K562 (cell line): ENCODE data around the gene CDK1. TPM values are rescaled to one million over a fixed set of nuclear protein-coding genes. Genes with fewer than 3 reads are reported as not detected.

Source experiments
- ATAC-seq: fragments of 200-7000 bp; cut with Tn5 transposase; 3 replicates; pipeline ENCODE4 v1.9.1; 2020; ENCODE audit warnings: moderate library complexity
- BruUV-seq: library from RNA; stranded (reverse); fragments of 400-500 nt; replicated peaks from 2 replicates; lab custom pipeline; 2021; lab: Mats Ljungman, UMichigan
- CTCF ChIA-PET: fragments of 300-600 bp; formaldehyde crosslinking; extraction: SDS; loops from one replicate; lab custom pipeline; 2021; ENCODE audit warnings: low intra/inter-chr PET ratio; lab: Yijun Ruan, JAX
- POLR2A ChIA-PET: fragments of 300-600, 350-650 bp; sonication (Branson Sonifier 250); formaldehyde crosslinking; extraction: SDS; loops from one replicate; lab custom pipeline; 2021; ENCODE audit warnings: antibody characterized with exemption, inconsistent platforms; lab: Yijun Ruan, JAX
- DNase-seq, 4 experiments: peaks; one replicate each; pipeline versions ENCODE4 v3.0.0 to v3.0.0-alpha.2; 2011 to 2018; ENCODE audit warnings: low spot score in 3 of 4, mixed read lengths in 3 of 4; ENCODE audit errors: extremely low read depth in 1 of 4
- FAIRE-seq: peaks from 2 replicates; lab custom pipeline; 2011; peaks lifted over from hg19 to GRCh38; lab: Jason Lieb, UNC
- H2AFZ ChIP-seq: 2 replicates; pipeline ENCODE4 v1.6.0; 2011; ENCODE audit warnings: low read depth, low read length, control low read depth, inconsistent platforms
- H3K27ac ChIP-seq: fragments of 200-600 bp; 3 replicates; pipeline ENCODE4 v1.8.0; 2011; ENCODE audit warnings: low read depth, mild to moderate bottlenecking, control low read depth, inconsistent platforms, low read length, moderate library complexity, mixed read lengths; ENCODE audit errors: extremely low read depth
- H3K27me3 ChIP-seq, 2 experiments: fragments of 300-600 bp in 1 of 2; 2 replicates in 1 of 2; 3 replicates in 1 of 2; pipeline versions ENCODE4 v1.6.0 to v1.8.0; 2011; ENCODE audit warnings: inconsistent platforms in 2 of 2, low read length in 2 of 2, mild to moderate bottlenecking in 1 of 2, mixed read lengths in 1 of 2, moderate library complexity in 1 of 2; ENCODE audit not compliant: control insufficient read depth in 2 of 2, insufficient read depth in 2 of 2
- H3K36me3 ChIP-seq: fragments of 300-600 bp; 3 replicates; pipeline ENCODE4 v1.8.0; 2011; ENCODE audit warnings: mild to moderate bottlenecking, low read length, inconsistent platforms; ENCODE audit not compliant: control insufficient read depth, insufficient read depth
- H3K4me1 ChIP-seq, 2 experiments: fragments of 200-600 bp in 1 of 2; replicated peaks in 1 of 2; 2 replicates in 1 of 2; 3 replicates in 1 of 2; pipeline versions ENCODE4 v1.5.1 to v1.8.0; 2011; ENCODE audit warnings: inconsistent platforms in 2 of 2, low read length in 2 of 2, mild to moderate bottlenecking in 1 of 2, mixed read lengths in 1 of 2, moderate library complexity in 1 of 2; ENCODE audit not compliant: control insufficient read depth in 2 of 2, insufficient read depth in 2 of 2
- H3K4me2 ChIP-seq: 2 replicates; pipeline ENCODE4 v1.6.1; 2011; ENCODE audit warnings: low read length, control low read depth, inconsistent platforms, mixed read lengths; ENCODE audit not compliant: insufficient read depth
- H3K4me3 ChIP-seq: fragments of 200-600 bp; sonication (generic), shearing (Covaris generic); 2 replicates; pipeline ENCODE4 v1.5.1; 2016; ENCODE audit warnings: control low read depth, inconsistent platforms
- H3K79me2 ChIP-seq: fragments of 200-600 bp; 3 replicates; pipeline ENCODE4 v1.8.0; 2011; ENCODE audit warnings: low read length, inconsistent platforms; ENCODE audit not compliant: control insufficient read depth, insufficient read depth
- H3K9ac ChIP-seq, 2 experiments: 2 replicates each; pipeline versions ENCODE4 v1.6.0 to v1.6.1; 2011; ENCODE audit warnings: low read depth in 2 of 2, low read length in 2 of 2, control low read depth in 1 of 2, inconsistent platforms in 1 of 2, mild to moderate bottlenecking in 1 of 2, mixed read lengths in 1 of 2; ENCODE audit not compliant: insufficient read depth in 1 of 2
- H3K9me1 ChIP-seq: one replicate; pipeline ENCODE4 v1.6.0; 2011; ENCODE audit warnings: inconsistent platforms, mild to moderate bottlenecking, low read length, moderate library complexity; ENCODE audit not compliant: control insufficient read depth, insufficient read depth
- H3K9me3 ChIP-seq: replicated peaks from 2 replicates; pipeline ENCODE4 v1.5.1; 2011; ENCODE audit warnings: low read depth, low read length, inconsistent platforms; ENCODE audit not compliant: control insufficient read depth, insufficient read depth
- H4K20me1 ChIP-seq: replicated peaks from 2 replicates; pipeline ENCODE4 v1.6.1; 2011; ENCODE audit warnings: low read length, inconsistent platforms, mixed read lengths; ENCODE audit not compliant: control insufficient read depth, insufficient read depth
- GTF3C2 ChIP-seq: IDR thresholded peaks from 3 replicates; pipeline ENCODE4 v1.6.1; 2011; ENCODE audit warnings: borderline replicate concordance, mild to moderate bottlenecking, moderate library complexity; ENCODE audit not compliant: insufficient read length; ENCODE audit errors: extremely low read depth
- HNRNPL ChIP-seq: fragments of 200-400 bp; formaldehyde crosslinking; IDR thresholded peaks from 2 replicates; pipeline ENCODE4 v1.6.1; 2017; ENCODE audit warnings: low read depth, mild to moderate bottlenecking, low read length
- POLR2G ChIP-seq: fragments of 200-400 bp; formaldehyde crosslinking; IDR thresholded peaks from 2 replicates; pipeline ENCODE4 v1.6.1; 2017; ENCODE audit warnings: low read depth, mild to moderate bottlenecking, antibody characterized with exemption, low read length, moderate library complexity
- SLC30A9 ChIP-seq: fragments of 250-450 bp; sonication (Bioruptor Pico); IDR thresholded peaks from 2 replicates; pipeline ENCODE4 v1.8.0; 2022; ENCODE audit warnings: mild to moderate bottlenecking, moderate library complexity
- TCF7 ChIP-seq: sonication (generic); IDR thresholded peaks from 2 replicates; pipeline ENCODE4 v1.6.1; 2016; ENCODE audit warnings: antibody characterized with exemption, borderline replicate concordance
- THAP7 ChIP-seq: fragments of 250-450 bp; sonication (Bioruptor Pico); IDR thresholded peaks from 2 replicates; pipeline ENCODE4 v1.5.0; 2021
- ZNF41 ChIP-seq: fragments of 250-450 bp; sonication (Bioruptor Pico); conservative IDR thresholded peaks from 2 replicates; pipeline ENCODE4 v1.4.0; 2020; ENCODE audit warnings: mild to moderate bottlenecking
- WGBS: fragments of 100-300 bp; shearing (Covaris generic); methylation state at CpG from one replicate; pipeline ENCODE4 v1.1.6; 2016; ENCODE audit warnings: low coverage, mixed read lengths; ENCODE audit not compliant: insufficient coverage; ENCODE audit errors: missing lambda C conversion rate; 5-methylcytosine and 5-hydroxymethylcytosine counted together
- in situ Hi-C: fragments of 300-500 bp; cut with MboI; formaldehyde crosslinking; loops from 4 replicates; pipeline ENCODE4 v1.15.0; 2018; ENCODE audit warnings: inconsistent platforms, mixed read lengths
- intact Hi-C: fragments of 100-400 bp; cut with micrococcal nuclease; formaldehyde crosslinking; loops from 2 replicates; pipeline ENCODE4 v1.14.2; 2022
- polyA plus RNA-seq, 8 experiments: library from polyadenylated mRNA; depleted of rRNA in 4 of 8; stranded (reverse) in 5 of 8; unstranded in 3 of 8; fragments of >200 nt; fragmentation: Nextera tagmentation in 2 of 8; fragmentation: Illumina TruSeq in 1 of 8; extraction: Ambion mirVana in 2 of 8; extraction: Trizol in 1 of 8; gene quantifications; 2 replicates each; pipeline versions ENCODE4 v1.2.1 to v1.2.3, GENCODE V29; 2011 to 2014; ENCODE audit warnings: inconsistent platforms in 1 of 8, missing spikeins in 1 of 8
- total RNA-seq, 7 experiments: library from RNA; depleted of rRNA in 6 of 7; stranded (reverse); fragments of >200 nt in 6 of 7; fragmentation: Illumina TruSeq in 2 of 7; extraction: Trizol in 2 of 7; gene quantifications; 2 replicates each; pipeline versions ENCODE4 v1.2.1 to v1.2.3, GENCODE V29; 2011 to 2021; ENCODE audit warnings: low replicate concordance in 1 of 7

The CDK1 gene
- total and polyA plus RNA-seq, 9 of the 15 experiments (the other 6 are each of a cell fraction or from before 2014, with no cell fraction given), result 156 to 685 (median 236) TPM

GRCh38 chr10:60732807-60733516 is 45.3 kb upstream of the CDK1 start:
- Histone ChIP-seq H3K79me2 (no peaks in the 10 kb centered on the region), H3K9ac (no peak overlapping the region), H3K4me3 (no peak overlapping the region), H3K27ac (no peak overlapping the region), H3K27me3 (peaks cover 26 to 31% of the 10 kb centered on the region in 2 experiments; a peak in 4 of 5 replicates), H4K20me1 (no peaks in the 10 kb centered on the region), H3K9me1 (no peaks in the 10 kb centered on the region), H3K4me2 (no peak overlapping the region), H3K9me3 (no peaks in the 10 kb centered on the region), H3K36me3 (no peaks in the 10 kb centered on the region), H3K4me1 (peaks cover 0 to 9% of the 10 kb centered on the region in 2 experiments; a peak in 1 of 5 replicates), H2AFZ (no peak overlapping the region)
- ChIA-PET POLR2A (no interaction called here), CTCF (no interaction called here)
- DNase-seq (no peak), ATAC-seq (peak; percentile 83), FAIRE-seq (no peak)
- TF ChIP-seq ZNF41 (no peak), HNRNPL (no peak), GTF3C2 (no peak), POLR2G (no peak), SLC30A9 (CRISPR knock-in tag) (no peak), TCF7 (no peak), THAP7 (CRISPR knock-in tag) (no peak)
- in situ Hi-C loops (no loop called here), intact Hi-C loops (no loop called here)
- 13% methylated on average over 31 of the region's 60 CpGs for WGBS
- no TSS peak for BruUV-seq
